HCT116 (cell line): ENCODE results near the gene GSTK1. TPM values are rescaled to one million over a fixed set of nuclear protein-coding genes. Genes with fewer than 3 reads are reported as not detected.

ENCODE experiments used
- ATAC-seq: fragments of 200-7000 bp; cut with Tn5 transposase; 2 replicates; pipeline ENCODE4 v1.9.1; 2020; ENCODE audit warnings: mild to moderate bottlenecking, moderate library complexity
- BruUV-seq: library from RNA; stranded (reverse); fragments of 400-500 nt; replicated peaks from 2 replicates; lab custom pipeline; 2021; lab: Mats Ljungman, UMichigan
- CTCF ChIA-PET: fragments of 300-600 bp; sonication (Branson Sonifier 250); formaldehyde crosslinking; loops from one replicate; lab custom pipeline; 2021; ENCODE audit warnings: antibody characterized with exemption; lab: Charles Lee
- POLR2A ChIA-PET: fragments of 300-600, 350-600 bp; sonication (Branson Sonifier 250); formaldehyde crosslinking; loops from one replicate; lab custom pipeline; 2021; ENCODE audit warnings: antibody characterized with exemption; lab: Charles Lee
- RAD21 ChIA-PET, 2 experiments: fragments of 300-600 bp; sonication (Branson Sonifier 250); formaldehyde crosslinking; loops; one replicate each; lab custom pipeline; 2023; ENCODE audit warnings: low total read pairs in 2 of 2; ENCODE audit not compliant: uncharacterized antibody in 2 of 2, unreplicated experiment in 2 of 2, low non-redundant PET in 1 of 2; lab: Charles Lee
- DNase-seq: peaks from one replicate; pipeline ENCODE4 v3.0.0-alpha.2; 2010; ENCODE audit warnings: low read depth, low spot score
- H2AFZ ChIP-seq: fragments of 200-600 bp; shearing (Covaris generic), sonication (generic); 2 replicates; pipeline ENCODE4 v1.6.1; 2017; ENCODE audit warnings: low read depth, mixed run types, mixed read lengths, antibody characterized with exemption, low read length; ENCODE audit not compliant: poor library complexity, severe bottlenecking
- H3K27ac ChIP-seq: 2 replicates; pipeline ENCODE4 v1.5.1; 2012; ENCODE audit warnings: low read depth, low read length
- H3K27me3 ChIP-seq: fragments of 200-600 bp; sonication (generic); 2 replicates; pipeline ENCODE4 v1.6.1; 2016; ENCODE audit warnings: mixed run types, low read length, mixed read lengths; ENCODE audit not compliant: insufficient read depth
- H3K36me3 ChIP-seq, 2 experiments: fragments of 200-500 bp in 1 of 2; fragments of 200-600 bp in 1 of 2; sonication (Bioruptor generic) in 1 of 2; sonication (generic) in 1 of 2; 2 replicates each; pipeline versions ENCODE4 v1.5.1 to v1.6.1; 2014 to 2016; ENCODE audit warnings: low read length in 2 of 2, inconsistent platforms in 1 of 2, mixed read lengths in 1 of 2, mixed run types in 1 of 2; ENCODE audit not compliant: insufficient read depth in 2 of 2, control insufficient read depth in 1 of 2
- H3K4me1 ChIP-seq, 2 experiments: fragments of 200-600 bp in 1 of 2; sonication (generic) in 1 of 2; 2 replicates each; pipeline versions ENCODE4 v1.5.1 to v1.6.1; 2012 to 2017; ENCODE audit warnings: low read length in 2 of 2, inconsistent platforms in 1 of 2, mild to moderate bottlenecking in 1 of 2, mixed read lengths in 1 of 2, mixed run types in 1 of 2, moderate library complexity in 1 of 2; ENCODE audit not compliant: insufficient read depth in 2 of 2, control insufficient read depth in 1 of 2
- H3K4me2 ChIP-seq: fragments of 200-600 bp; sonication (generic); 2 replicates; pipeline ENCODE4 v1.6.1; 2017; ENCODE audit warnings: mixed run types, low read length, mixed read lengths
- H3K4me3 ChIP-seq, 2 experiments: fragments of 200-600 bp in 1 of 2; sonication (generic) in 1 of 2; replicated peaks in 1 of 2; 2 replicates each; pipeline ENCODE4 v1.5.1; 2011 to 2016; ENCODE audit warnings: low read length in 2 of 2, control low read depth in 1 of 2, low read depth in 1 of 2, mild to moderate bottlenecking in 1 of 2, mixed read lengths in 1 of 2, mixed run types in 1 of 2
- H3K79me2 ChIP-seq: fragments of 200-600 bp; sonication (generic); 2 replicates; pipeline ENCODE4 v1.6.1; 2017; ENCODE audit warnings: mild to moderate bottlenecking, mixed run types, low read length, moderate library complexity, mixed read lengths; ENCODE audit not compliant: insufficient read depth
- H3K9ac ChIP-seq: fragments of 200-600 bp; sonication (generic); 2 replicates; pipeline ENCODE4 v1.6.1; 2016; ENCODE audit warnings: low read length, mixed read lengths
- H3K9me2 ChIP-seq: fragments of 200-600 bp; sonication (generic), shearing (Covaris generic); 2 replicates; pipeline ENCODE4 v1.6.1; 2017; ENCODE audit warnings: mixed run types, mild to moderate bottlenecking, moderate library complexity; ENCODE audit not compliant: insufficient read depth
- H3K9me3 ChIP-seq, 2 experiments: fragments of 200-500 bp in 1 of 2; fragments of 200-600 bp in 1 of 2; sonication (Bioruptor generic) in 1 of 2; sonication (generic) in 1 of 2; 2 replicates each; pipeline ENCODE4 v1.6.1; 2014 to 2017; ENCODE audit warnings: low read length in 2 of 2, mixed read lengths in 2 of 2, inconsistent platforms in 1 of 2, low read depth in 1 of 2, mild to moderate bottlenecking in 1 of 2, mixed run types in 1 of 2, moderate library complexity in 1 of 2; ENCODE audit not compliant: control insufficient read depth in 1 of 2, insufficient read depth in 1 of 2
- H4K20me1 ChIP-seq: fragments of 200-600 bp; sonication (generic), shearing (Covaris generic); 2 replicates; pipeline ENCODE4 v1.6.1; 2017; ENCODE audit warnings: mixed run types, mild to moderate bottlenecking, moderate library complexity; ENCODE audit not compliant: insufficient read depth
- CBX3 ChIP-seq: IDR thresholded peaks from 2 replicates; pipeline ENCODE4 v1.6.1; 2012; ENCODE audit warnings: low read depth
- CEBPB ChIP-seq: IDR thresholded peaks from 2 replicates; pipeline ENCODE4 v1.6.1; 2012; ENCODE audit warnings: low read depth
- ELF1 ChIP-seq: IDR thresholded peaks from 2 replicates; pipeline ENCODE4 v1.6.1; 2012; ENCODE audit warnings: low read depth, borderline replicate concordance
- EZH2 ChIP-seq: fragments of 200-600 bp; sonication (generic); IDR thresholded peaks from 2 replicates; pipeline ENCODE4 v1.6.1; 2017; ENCODE audit warnings: antibody characterized with exemption, mixed run types
- FOSL1 ChIP-seq: IDR thresholded peaks from 2 replicates; pipeline ENCODE4 v1.6.1; 2012; ENCODE audit warnings: low read depth
- POLR2A ChIP-seq: IDR thresholded peaks from 2 replicates; pipeline ENCODE4 v1.7.0; 2011; ENCODE audit warnings: borderline replicate concordance; ENCODE audit not compliant: insufficient read depth, insufficient read length; ENCODE audit errors: extremely low read depth
- SIN3A ChIP-seq: IDR thresholded peaks from 2 replicates; pipeline ENCODE4 v1.6.1; 2012; ENCODE audit warnings: low read depth
- SP1 ChIP-seq: IDR thresholded peaks from 2 replicates; pipeline ENCODE4 v1.6.1; 2012; ENCODE audit warnings: low read depth
- YY1 ChIP-seq: IDR thresholded peaks from 2 replicates; pipeline ENCODE4 v1.6.1; 2011; ENCODE audit warnings: low read length, low read depth, moderate library complexity, mild to moderate bottlenecking; ENCODE audit not compliant: insufficient replicate concordance; ENCODE audit errors: extremely low read depth
- ZFX ChIP-seq: fragments of 450-650 bp; IDR thresholded peaks from 2 replicates; pipeline ENCODE4 v1.6.1; 2017
- intact Hi-C: fragments of 100-400 bp; cut with micrococcal nuclease; formaldehyde crosslinking; loops from 2 replicates; pipeline ENCODE4 v1.10.0; 2022
- total RNA-seq: library from RNA; stranded (reverse); gene quantifications from one replicate; pipeline ENCODE4 v1.2.1, GENCODE V29; 2021; ENCODE audit not compliant: unreplicated experiment
- TF ChIP-seq, protein P1 (sequence below), 3 experiments: fragments of 200-600 bp in 1 of 3; sonication (generic) in 1 of 3; IDR thresholded peaks in 2 of 3; conservative IDR thresholded peaks in 1 of 3; 2 replicates each; pipeline ENCODE4 v1.5.1; 2012 to 2017; ENCODE audit warnings: low read depth in 2 of 3, low read length in 2 of 3, antibody characterized with exemption in 1 of 3, borderline replicate concordance in 1 of 3, control low read depth in 1 of 3, mild to moderate bottlenecking in 1 of 3, mixed read lengths in 1 of 3, mixed run types in 1 of 3, moderate library complexity in 1 of 3; ENCODE audit not compliant: insufficient read depth in 1 of 3
- TF ChIP-seq, protein P2 (sequence below): IDR thresholded peaks from 2 replicates; pipeline ENCODE4 v1.6.1; 2012; ENCODE audit warnings: low read depth

The GSTK1 gene
- total RNA-seq, 1 experiment from 2014 or later, result 83.6 TPM

DNA sequence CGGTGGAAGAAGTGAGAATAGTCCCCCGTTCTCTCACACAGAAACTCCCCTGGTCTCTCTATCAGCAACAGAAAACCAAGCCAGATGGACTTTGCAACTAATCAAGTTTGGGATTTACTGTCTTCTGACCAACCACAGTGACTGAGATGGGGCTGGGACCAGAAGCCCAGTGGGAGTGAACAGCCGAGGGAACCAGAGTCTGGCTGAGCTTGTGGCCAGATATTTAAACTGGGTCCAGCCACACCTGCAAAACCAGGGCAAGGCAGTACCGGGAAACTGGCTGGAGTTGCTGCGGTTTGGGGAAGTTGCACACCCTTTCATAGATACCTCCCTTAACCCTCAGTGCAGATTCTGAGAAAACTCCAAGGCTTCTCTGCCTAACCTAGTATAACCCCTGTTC is 6.0 kb downstream of the GSTK1 start:
- Histone ChIP-seq H3K4me1 (peaks cover 0 to 4% of the 10 kb centered on the region in 2 experiments; a peak in 1 of 4 replicates), H2AFZ (no peak overlapping the region), H3K36me3 (peaks cover 5 to 10% of the 10 kb centered on the region in 2 experiments; a peak in 3 of 4 replicates), H3K9ac (no peak overlapping the region), H3K27ac (no peak overlapping the region), H3K27me3 (no peaks in the 10 kb centered on the region), H3K4me3 (no peak overlapping the region), H3K79me2 (peaks cover 4% of the 10 kb centered on the region; the same call in 1 of the 2 replicates), H3K9me2 (no peaks in the 10 kb centered on the region), H3K9me3 (no peaks in the 10 kb centered on the region), H3K4me2 (no peak overlapping the region), H4K20me1 (no peaks in the 10 kb centered on the region)
- ChIA-PET RAD21 (no interaction called here), POLR2A (no interaction called here), CTCF (no interaction called here)
- no TSS peak for BruUV-seq
- TF ChIP-seq ELF1 (no peak), ZFX (no peak), CEBPB (no peak)
- TF ChIP-seq, protein P1, sequence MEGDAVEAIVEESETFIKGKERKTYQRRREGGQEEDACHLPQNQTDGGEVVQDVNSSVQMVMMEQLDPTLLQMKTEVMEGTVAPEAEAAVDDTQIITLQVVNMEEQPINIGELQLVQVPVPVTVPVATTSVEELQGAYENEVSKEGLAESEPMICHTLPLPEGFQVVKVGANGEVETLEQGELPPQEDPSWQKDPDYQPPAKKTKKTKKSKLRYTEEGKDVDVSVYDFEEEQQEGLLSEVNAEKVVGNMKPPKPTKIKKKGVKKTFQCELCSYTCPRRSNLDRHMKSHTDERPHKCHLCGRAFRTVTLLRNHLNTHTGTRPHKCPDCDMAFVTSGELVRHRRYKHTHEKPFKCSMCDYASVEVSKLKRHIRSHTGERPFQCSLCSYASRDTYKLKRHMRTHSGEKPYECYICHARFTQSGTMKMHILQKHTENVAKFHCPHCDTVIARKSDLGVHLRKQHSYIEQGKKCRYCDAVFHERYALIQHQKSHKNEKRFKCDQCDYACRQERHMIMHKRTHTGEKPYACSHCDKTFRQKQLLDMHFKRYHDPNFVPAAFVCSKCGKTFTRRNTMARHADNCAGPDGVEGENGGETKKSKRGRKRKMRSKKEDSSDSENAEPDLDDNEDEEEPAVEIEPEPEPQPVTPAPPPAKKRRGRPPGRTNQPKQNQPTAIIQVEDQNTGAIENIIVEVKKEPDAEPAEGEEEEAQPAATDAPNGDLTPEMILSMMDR (IDR thresholded peaks at IDR 0.05 in 2 of 3, conservative IDR thresholded peaks at IDR 0.05 in 1 of 3; ENCODE audit: borderline replicate concordance in 1 of 3, insufficient read depth in 1 of 3, low read depth in 2 of 3, low read length in 2 of 3), result no peak
- DNase-seq (no peak), ATAC-seq (no peak)
- intact Hi-C loops, result no loop called here

DNA sequence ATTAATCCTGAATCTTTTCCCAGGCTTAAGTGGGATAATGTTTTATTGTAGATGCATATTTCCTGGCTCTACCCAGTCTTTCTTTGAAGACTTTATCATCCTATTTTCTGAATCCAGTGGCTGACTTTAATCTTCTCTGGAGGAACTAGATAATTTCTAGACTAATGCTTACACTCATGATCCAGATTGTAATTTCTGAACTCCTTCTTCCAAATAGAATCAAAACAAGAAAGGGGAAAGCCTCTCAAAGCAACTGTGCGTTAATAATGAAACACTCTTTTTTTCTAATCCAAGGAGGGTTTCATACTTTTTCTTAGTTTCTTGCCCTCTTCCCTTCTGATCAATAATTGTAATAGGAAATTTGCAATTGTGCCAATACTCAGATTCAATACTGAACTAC is 8.0 kb downstream of the GSTK1 start:
- no TSS peak for BruUV-seq
- ChIA-PET POLR2A (no interaction called here), CTCF (no interaction called here)
- TF ChIP-seq, protein P1 (IDR thresholded peaks at IDR 0.05 in 2 of 3, conservative IDR thresholded peaks at IDR 0.05 in 1 of 3; ENCODE audit: borderline replicate concordance in 1 of 3, insufficient read depth in 1 of 3, low read depth in 2 of 3, low read length in 2 of 3), result no peak
- no peak for TF ChIP-seq SP1
- TF ChIP-seq SIN3A, result no peak
- no peak for TF ChIP-seq ELF1
- TF ChIP-seq CBX3, result no peak
- no peak for TF ChIP-seq FOSL1
- TF ChIP-seq ZFX, result no peak
- TF ChIP-seq EZH2, result no peak
- no peak for TF ChIP-seq YY1
- TF ChIP-seq, protein P2, sequence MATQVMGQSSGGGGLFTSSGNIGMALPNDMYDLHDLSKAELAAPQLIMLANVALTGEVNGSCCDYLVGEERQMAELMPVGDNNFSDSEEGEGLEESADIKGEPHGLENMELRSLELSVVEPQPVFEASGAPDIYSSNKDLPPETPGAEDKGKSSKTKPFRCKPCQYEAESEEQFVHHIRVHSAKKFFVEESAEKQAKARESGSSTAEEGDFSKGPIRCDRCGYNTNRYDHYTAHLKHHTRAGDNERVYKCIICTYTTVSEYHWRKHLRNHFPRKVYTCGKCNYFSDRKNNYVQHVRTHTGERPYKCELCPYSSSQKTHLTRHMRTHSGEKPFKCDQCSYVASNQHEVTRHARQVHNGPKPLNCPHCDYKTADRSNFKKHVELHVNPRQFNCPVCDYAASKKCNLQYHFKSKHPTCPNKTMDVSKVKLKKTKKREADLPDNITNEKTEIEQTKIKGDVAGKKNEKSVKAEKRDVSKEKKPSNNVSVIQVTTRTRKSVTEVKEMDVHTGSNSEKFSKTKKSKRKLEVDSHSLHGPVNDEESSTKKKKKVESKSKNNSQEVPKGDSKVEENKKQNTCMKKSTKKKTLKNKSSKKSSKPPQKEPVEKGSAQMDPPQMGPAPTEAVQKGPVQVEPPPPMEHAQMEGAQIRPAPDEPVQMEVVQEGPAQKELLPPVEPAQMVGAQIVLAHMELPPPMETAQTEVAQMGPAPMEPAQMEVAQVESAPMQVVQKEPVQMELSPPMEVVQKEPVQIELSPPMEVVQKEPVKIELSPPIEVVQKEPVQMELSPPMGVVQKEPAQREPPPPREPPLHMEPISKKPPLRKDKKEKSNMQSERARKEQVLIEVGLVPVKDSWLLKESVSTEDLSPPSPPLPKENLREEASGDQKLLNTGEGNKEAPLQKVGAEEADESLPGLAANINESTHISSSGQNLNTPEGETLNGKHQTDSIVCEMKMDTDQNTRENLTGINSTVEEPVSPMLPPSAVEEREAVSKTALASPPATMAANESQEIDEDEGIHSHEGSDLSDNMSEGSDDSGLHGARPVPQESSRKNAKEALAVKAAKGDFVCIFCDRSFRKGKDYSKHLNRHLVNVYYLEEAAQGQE, result no peak
- TF ChIP-seq POLR2A, result no peak
- TF ChIP-seq CEBPB, result no peak

More for the DNA sequence above, 8.0 kb downstream of the GSTK1 start:
- peaks cover 5 to 10% of the 10 kb centered on the region in 2 experiments; a peak in 3 of 4 replicates for H3K36me3 ChIP-seq
- ATAC-seq, result no peak
- no peak overlapping the region for H3K4me2 ChIP-seq
- intact Hi-C loops, result no loop called here
- H3K9me2 ChIP-seq, result no peaks in the 10 kb centered on the region
- H3K4me1 ChIP-seq, result no peaks in the 10 kb centered on the region
- H3K79me2 ChIP-seq, result no peaks in the 10 kb centered on the region
- no peak overlapping the region for H3K4me3 ChIP-seq
- no peaks in the 10 kb centered on the region for H4K20me1 ChIP-seq
- H3K9me3 ChIP-seq, result no peaks in the 10 kb centered on the region
- H3K27ac ChIP-seq, result no peak overlapping the region
- no peaks in the 10 kb centered on the region for H3K27me3 ChIP-seq
- H3K9ac ChIP-seq, result no peak overlapping the region
- H2AFZ ChIP-seq, result no peak overlapping the region
- no peak for DNase-seq
- RAD21 ChIA-PET, result no interaction called here
